Measurements from ENCODE around the gene PDZRN4. TPM values are rescaled to one million over a fixed set of nuclear protein-coding genes. Genes with fewer than 3 reads are reported as not detected.

PDZRN4 gene
- total RNA-seq, 1 donor from 2014 or later, result 0.75 TPM

GRCh38 chr12:41459111-41459905, 271.2 kb downstream of the PDZRN4 start:
- TF ChIP-seq, protein P1, sequence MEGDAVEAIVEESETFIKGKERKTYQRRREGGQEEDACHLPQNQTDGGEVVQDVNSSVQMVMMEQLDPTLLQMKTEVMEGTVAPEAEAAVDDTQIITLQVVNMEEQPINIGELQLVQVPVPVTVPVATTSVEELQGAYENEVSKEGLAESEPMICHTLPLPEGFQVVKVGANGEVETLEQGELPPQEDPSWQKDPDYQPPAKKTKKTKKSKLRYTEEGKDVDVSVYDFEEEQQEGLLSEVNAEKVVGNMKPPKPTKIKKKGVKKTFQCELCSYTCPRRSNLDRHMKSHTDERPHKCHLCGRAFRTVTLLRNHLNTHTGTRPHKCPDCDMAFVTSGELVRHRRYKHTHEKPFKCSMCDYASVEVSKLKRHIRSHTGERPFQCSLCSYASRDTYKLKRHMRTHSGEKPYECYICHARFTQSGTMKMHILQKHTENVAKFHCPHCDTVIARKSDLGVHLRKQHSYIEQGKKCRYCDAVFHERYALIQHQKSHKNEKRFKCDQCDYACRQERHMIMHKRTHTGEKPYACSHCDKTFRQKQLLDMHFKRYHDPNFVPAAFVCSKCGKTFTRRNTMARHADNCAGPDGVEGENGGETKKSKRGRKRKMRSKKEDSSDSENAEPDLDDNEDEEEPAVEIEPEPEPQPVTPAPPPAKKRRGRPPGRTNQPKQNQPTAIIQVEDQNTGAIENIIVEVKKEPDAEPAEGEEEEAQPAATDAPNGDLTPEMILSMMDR (IDR thresholded peaks at IDR 0.05), result no peak
- no peak overlapping the region for H3K4me3 ChIP-seq
- intact Hi-C loops (cut with DNase I), result no loop called here
- DNase-seq, result no peak
- no peaks in the 10 kb centered on the region for H3K4me1 ChIP-seq
- no peaks in the 10 kb centered on the region for H3K36me3 ChIP-seq
- no peaks in the 10 kb centered on the region for H3K27me3 ChIP-seq
- H3K27ac ChIP-seq, result no peak overlapping the region
- H3K9me3 ChIP-seq, result no peaks in the 10 kb centered on the region
- ATAC-seq, result no peak

DNA sequence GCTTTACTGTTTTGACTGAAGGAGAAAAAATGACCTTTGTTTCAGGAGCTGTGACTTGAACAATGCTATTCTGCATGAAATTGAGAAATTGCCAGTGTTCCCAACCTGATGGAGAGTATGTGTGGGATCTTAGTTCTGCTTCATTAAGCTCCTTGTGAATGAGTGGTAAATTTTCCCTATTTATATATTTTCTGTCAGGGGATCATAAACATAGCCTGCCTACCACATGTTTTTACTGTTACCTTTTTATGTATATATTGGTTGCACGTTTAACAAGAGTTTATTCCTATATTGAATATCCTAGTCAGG, 271.7 kb downstream of the PDZRN4 start:
- Histone ChIP-seq H3K4me3 (no peak overlapping the region), H3K27ac (no peak overlapping the region), H3K27me3 (no peaks in the 10 kb centered on the region), H3K4me1 (no peaks in the 10 kb centered on the region), H3K9me3 (no peaks in the 10 kb centered on the region), H3K36me3 (no peaks in the 10 kb centered on the region)
- TF ChIP-seq, protein P1 (IDR thresholded peaks at IDR 0.05), result no peak
- ATAC-seq (no peak), DNase-seq (no peak)
- intact Hi-C loops (cut with DNase I), result no loop called here

DNA sequence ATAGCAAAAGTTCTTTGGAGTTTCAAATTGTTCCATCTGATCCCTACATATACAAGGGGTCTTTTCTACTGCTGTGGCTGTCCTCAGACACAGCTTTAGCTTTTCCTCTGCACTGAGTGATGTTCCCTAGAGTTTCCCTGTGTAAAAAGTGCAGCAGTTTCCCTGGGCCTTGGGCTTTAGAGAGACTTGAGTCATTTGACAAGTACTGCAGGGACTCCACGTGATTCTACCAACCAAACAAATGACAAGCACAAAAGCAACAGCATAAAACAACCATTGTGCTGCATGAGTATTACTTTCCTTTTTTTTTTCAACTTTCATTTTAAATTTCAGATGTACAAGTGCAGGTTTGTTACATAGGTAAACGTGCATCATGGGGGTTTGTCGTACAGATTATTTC, 272.8 kb downstream of the PDZRN4 start:
- Histone ChIP-seq H3K36me3 (no peaks in the 10 kb centered on the region), H3K9me3 (no peaks in the 10 kb centered on the region), H3K4me1 (no peaks in the 10 kb centered on the region), H3K27ac (no peak overlapping the region), H3K27me3 (no peaks in the 10 kb centered on the region), H3K4me3 (no peak overlapping the region)
- TF ChIP-seq, protein P1 (IDR thresholded peaks at IDR 0.05), result no peak
- intact Hi-C loops (cut with DNase I), result no loop called here
- ATAC-seq, result no peak
- DNase-seq, result no peak

GRCh38 chr12:41462312-41462711, 274.2 kb downstream of the PDZRN4 start:
- Histone ChIP-seq H3K4me3 (no peak overlapping the region), H3K27me3 (no peaks in the 10 kb centered on the region), H3K9me3 (no peaks in the 10 kb centered on the region), H3K4me1 (no peaks in the 10 kb centered on the region), H3K27ac (no peak overlapping the region), H3K36me3 (no peaks in the 10 kb centered on the region)
- intact Hi-C loops (cut with DNase I), result no loop called here
- TF ChIP-seq, protein P1 (IDR thresholded peaks at IDR 0.05), result no peak
- no peak for ATAC-seq
- no peak for DNase-seq

DNA sequence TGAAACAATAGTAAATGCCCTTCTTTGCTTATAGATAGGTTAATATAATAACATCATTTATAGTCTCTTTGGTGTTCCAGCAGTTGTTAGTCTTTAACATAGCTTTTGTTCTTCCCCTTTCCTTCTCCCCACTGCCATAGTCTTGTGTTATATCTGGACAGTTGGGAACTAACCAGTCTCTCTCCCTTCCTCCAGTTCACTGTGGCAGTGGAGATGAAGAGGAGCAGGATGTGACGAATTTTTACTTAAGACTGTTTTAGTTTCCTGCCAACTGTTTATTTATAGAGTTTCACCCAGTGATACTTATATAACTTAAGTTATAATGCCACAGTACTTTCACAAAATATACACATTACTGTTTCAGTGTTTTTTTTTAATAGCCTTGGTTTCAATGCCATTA, 277.4 kb downstream of the PDZRN4 start:
- DNase-seq (no peak), ATAC-seq (no peak)
- Histone ChIP-seq H3K9me3 (no peaks in the 10 kb centered on the region), H3K27ac (no peak overlapping the region), H3K36me3 (no peaks in the 10 kb centered on the region), H3K27me3 (no peaks in the 10 kb centered on the region), H3K4me1 (no peaks in the 10 kb centered on the region), H3K4me3 (no peak overlapping the region)
- intact Hi-C loops (cut with DNase I), result no loop called here
- TF ChIP-seq, protein P1 (IDR thresholded peaks at IDR 0.05), result no peak

- Histone ChIP-seq H3K36me3 (no peaks in the 10 kb centered on the region), H3K9me3 (no peaks in the 10 kb centered on the region), H3K27ac (no peak overlapping the region), H3K27me3 (no peaks in the 10 kb centered on the region), H3K4me3 (no peak overlapping the region), H3K4me1 (no peaks in the 10 kb centered on the region)
- intact Hi-C loops (cut with DNase I), result no loop called here
- no peak for DNase-seq
- TF ChIP-seq, protein P1 (IDR thresholded peaks at IDR 0.05), result no peak
- ATAC-seq, result no peak
These were observed 278.2 kb downstream of the PDZRN4 start for GRCh38 chr12:41466300-41466699.
